Esophagus muscularis mucosa (tissue), 4 donors: ENCODE measurements around the gene KBTBD13. TPM values are rescaled to one million over a fixed set of nuclear protein-coding genes. Genes with fewer than 3 reads are reported as not detected.

ENCODE experiments used
- DNase-seq: peaks from one replicate; pipeline ENCODE4 v3.0.0-alpha.2; 2017; ENCODE audit errors: extremely low spot score
- H3K27ac ChIP-seq, 4 donors: fragments of 200-600 bp; sonication (generic); replicated peaks in 1 of 4; 1 replicate in 3 of 4; 2 replicates in 1 of 4; pipeline ENCODE4 v1.5.1; 2016 to 2019; ENCODE audit warnings: mild to moderate bottlenecking in 1 of 4
- H3K27me3 ChIP-seq, 4 donors: fragments of 200-600 bp; sonication (generic); one replicate each; pipeline versions ENCODE4 v1.5.1 to v1.6.0; 2016 to 2019
- H3K36me3 ChIP-seq, 4 donors: fragments of 200-600 bp; sonication (generic); one replicate each; pipeline ENCODE4 v1.5.1; 2016 to 2019
- H3K4me1 ChIP-seq, 4 donors: fragments of 200-600 bp; sonication (generic); one replicate each; pipeline ENCODE4 v1.5.1; 2016 to 2019
- H3K4me3 ChIP-seq, 4 donors: fragments of 200-600 bp; sonication (generic); 1 replicate in 2 of 4; 2 replicates in 2 of 4; pipeline ENCODE4 v1.5.1; 2016 to 2019; ENCODE audit warnings: mild to moderate bottlenecking in 4 of 4, moderate library complexity in 1 of 4
- H3K9me3 ChIP-seq, 4 donors: fragments of 200-600 bp; sonication (generic); 1 replicate in 3 of 4; 2 replicates in 1 of 4; pipeline ENCODE4 v1.5.1; 2016 to 2019
- EP300 ChIP-seq: sonication (generic); formaldehyde crosslinking; IDR thresholded peaks from one replicate; pipeline ENCODE4 v1.6.1; 2017; ENCODE audit warnings: antibody characterized with exemption
- POLR2A ChIP-seq: fragments of 450-650 bp; IDR thresholded peaks from one replicate; pipeline ENCODE4 v1.6.1; 2017; ENCODE audit warnings: antibody characterized with exemption, moderate library complexity, mild to moderate bottlenecking, low read depth
- POLR2AphosphoS5 ChIP-seq, 2 donors: sonication (generic); formaldehyde crosslinking; IDR thresholded peaks; one replicate each; pipeline ENCODE4 v1.6.1; 2017; ENCODE audit warnings: antibody characterized with exemption in 2 of 2
- WGBS: methylation state at CpG from one replicate; pipeline ENCODE4 v1.1.5; 2018; 5-methylcytosine and 5-hydroxymethylcytosine counted together
- intact Hi-C: fragments of 100-400 bp; cut with DNase I; formaldehyde crosslinking; loops from one replicate; pipeline ENCODE4 v1.15.1; 2023
- total RNA-seq, 4 donors: library from RNA; depleted of rRNA; stranded (reverse); fragments of >200 nt; gene quantifications; one replicate each; pipeline versions ENCODE4 v1.1.0 to v1.2.1, GENCODE V29; 2016
- TF ChIP-seq, protein P1 (sequence below), 3 experiments: fragments of 200-600 bp in 2 of 3; fragments of 450-650 bp in 1 of 3; sonication (generic) in 2 of 3; IDR thresholded peaks; one replicate each; pipeline ENCODE4 v1.5.1; 2017 to 2019; ENCODE audit warnings: antibody characterized with exemption in 3 of 3, mild to moderate bottlenecking in 2 of 3, moderate library complexity in 1 of 3

KBTBD13 gene
- total RNA-seq, 4 donors from 2014 or later = 0.17 TPM; not detected in 3

DNA sequence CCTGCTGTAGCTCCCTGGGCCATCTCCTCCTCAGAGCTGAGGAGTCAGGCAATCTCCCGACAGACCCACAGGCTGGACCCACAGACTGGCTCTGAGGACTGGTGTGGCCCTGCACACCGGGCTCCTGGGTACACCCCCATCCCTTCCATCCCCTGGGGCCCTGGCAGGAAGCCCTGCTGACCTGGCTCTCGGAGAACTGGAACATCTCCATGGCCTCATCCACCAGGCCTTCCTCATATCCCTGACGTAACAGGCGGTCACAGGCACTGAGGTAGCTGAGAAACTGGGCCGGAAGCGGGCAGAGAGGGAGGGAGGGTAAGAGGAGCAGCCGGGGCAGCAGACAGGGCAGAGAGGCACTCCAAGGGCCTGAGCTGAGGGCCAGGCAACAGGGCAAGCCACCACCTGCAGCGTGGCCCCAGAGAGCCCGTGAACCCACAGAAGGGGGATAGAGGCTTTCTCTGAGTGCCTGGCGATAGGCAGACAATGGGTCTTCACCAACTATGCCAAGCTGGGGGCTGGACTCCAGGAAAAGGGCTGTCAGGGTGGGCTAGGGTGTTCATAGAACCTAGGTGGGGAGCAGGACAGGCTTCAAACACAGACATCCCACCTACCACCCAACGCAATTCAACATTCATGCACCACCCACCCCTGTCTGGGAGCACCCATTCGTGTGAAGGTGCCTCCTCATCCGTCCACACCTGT lies 17.9 kb downstream of the KBTBD13 start:
- H3K4me1 ChIP-seq = peaks cover 28 to 80% (median 79%) of the 10 kb centered on the region in 4 donors
- DNase-seq = no peak
- 96% methylated on average over 5 of the region's 14 CpGs for WGBS

DNA sequence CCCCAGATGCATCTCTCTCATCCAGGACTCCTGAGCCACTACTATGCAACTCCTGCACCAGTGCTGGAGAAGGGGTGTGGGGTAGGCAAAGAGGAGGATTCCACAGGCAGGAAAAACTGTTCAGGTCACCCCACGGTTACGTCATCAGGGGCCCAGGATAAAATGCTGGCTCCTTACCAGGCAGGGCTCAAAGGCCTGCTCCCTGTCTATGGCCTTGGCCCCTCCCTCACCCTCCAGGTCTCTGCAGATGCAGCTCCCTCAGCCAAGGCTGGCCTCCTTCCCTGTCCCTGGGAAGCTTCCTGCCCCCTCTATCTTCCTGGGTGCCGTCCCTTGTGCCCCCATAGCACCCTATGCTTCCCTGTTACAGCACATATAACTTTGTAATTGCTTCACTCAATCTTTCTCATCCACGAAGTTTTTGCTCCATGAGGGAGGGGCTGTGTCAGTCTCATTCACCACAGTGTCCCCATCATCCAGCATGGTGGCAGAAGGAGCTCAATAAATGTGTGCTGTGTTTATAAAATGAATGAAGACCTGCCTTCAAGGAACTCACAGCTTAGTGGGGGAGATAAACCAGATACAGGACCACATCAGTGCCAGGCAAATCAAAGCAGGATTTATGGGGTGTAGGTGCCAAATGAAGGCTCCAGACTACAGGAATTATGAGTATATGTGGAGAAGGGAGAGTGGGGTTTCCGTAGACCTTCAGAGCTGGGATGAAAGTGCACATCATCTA lies 18.6 kb downstream of the KBTBD13 start:
- H3K9me3 ChIP-seq = no peaks in the 10 kb centered on the region
- peaks cover 9 to 37% (median 28%) of the 10 kb centered on the region in 4 donors for H3K36me3 ChIP-seq
- WGBS = 54% methylated on average over 5 of the region's 5 CpGs
- peaks cover 21 to 72% (median 71%) of the 10 kb centered on the region in 4 donors for H3K4me1 ChIP-seq
- intact Hi-C loops = no loop called here
- H3K27ac ChIP-seq = peak overlapping the region; percentile 79 to 96 (median 93)
- no peak overlapping the region for H3K4me3 ChIP-seq
- DNase-seq = no peak
- H3K27me3 ChIP-seq = no peaks in the 10 kb centered on the region
- TF ChIP-seq POLR2A (no peak), EP300 (no peak), POLR2AphosphoS5 (IDR thresholded peaks at IDR 0.05) (no peak)
- TF ChIP-seq, protein P1, sequence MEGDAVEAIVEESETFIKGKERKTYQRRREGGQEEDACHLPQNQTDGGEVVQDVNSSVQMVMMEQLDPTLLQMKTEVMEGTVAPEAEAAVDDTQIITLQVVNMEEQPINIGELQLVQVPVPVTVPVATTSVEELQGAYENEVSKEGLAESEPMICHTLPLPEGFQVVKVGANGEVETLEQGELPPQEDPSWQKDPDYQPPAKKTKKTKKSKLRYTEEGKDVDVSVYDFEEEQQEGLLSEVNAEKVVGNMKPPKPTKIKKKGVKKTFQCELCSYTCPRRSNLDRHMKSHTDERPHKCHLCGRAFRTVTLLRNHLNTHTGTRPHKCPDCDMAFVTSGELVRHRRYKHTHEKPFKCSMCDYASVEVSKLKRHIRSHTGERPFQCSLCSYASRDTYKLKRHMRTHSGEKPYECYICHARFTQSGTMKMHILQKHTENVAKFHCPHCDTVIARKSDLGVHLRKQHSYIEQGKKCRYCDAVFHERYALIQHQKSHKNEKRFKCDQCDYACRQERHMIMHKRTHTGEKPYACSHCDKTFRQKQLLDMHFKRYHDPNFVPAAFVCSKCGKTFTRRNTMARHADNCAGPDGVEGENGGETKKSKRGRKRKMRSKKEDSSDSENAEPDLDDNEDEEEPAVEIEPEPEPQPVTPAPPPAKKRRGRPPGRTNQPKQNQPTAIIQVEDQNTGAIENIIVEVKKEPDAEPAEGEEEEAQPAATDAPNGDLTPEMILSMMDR (IDR thresholded peaks at IDR 0.05) = no peak

More for the DNA sequence above, 17.9 kb downstream of the KBTBD13 start:
- TF ChIP-seq POLR2AphosphoS5 (IDR thresholded peaks at IDR 0.05) = peak; percentile 76 to 84
- TF ChIP-seq EP300 = no peak
- intact Hi-C loops = no loop called here
- H3K27me3 ChIP-seq = no peaks in the 10 kb centered on the region
- peak overlapping the region; percentile 79 to 96 (median 93) for H3K27ac ChIP-seq
- no peak overlapping the region for H3K4me3 ChIP-seq
- H3K9me3 ChIP-seq = no peaks in the 10 kb centered on the region
- H3K36me3 ChIP-seq = peaks cover 8 to 30% (median 22%) of the 10 kb centered on the region in 4 donors

DNA sequence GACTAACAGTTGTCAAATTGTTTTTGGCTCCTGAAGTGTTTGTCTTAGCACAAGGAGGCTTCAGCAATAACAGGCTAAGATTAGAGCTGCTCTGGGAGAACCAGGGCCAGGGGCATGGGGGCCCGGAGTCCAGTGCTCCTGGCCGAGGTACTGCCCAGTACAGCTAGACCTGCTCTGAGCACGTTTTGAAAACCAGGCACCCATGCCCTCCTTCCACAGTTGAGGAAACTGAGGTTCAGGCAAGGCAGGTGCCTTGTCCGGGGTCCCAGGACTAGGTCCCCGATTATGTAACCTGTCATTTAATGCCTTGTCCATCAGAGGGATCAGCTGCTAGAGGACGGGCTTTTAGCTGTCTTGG lies 19.2 kb downstream of the KBTBD13 start:
- DNase-seq = no peak
- intact Hi-C loops = no loop called here
- peak overlapping the region; percentile 79 to 96 (median 93) for H3K27ac ChIP-seq

DNA sequence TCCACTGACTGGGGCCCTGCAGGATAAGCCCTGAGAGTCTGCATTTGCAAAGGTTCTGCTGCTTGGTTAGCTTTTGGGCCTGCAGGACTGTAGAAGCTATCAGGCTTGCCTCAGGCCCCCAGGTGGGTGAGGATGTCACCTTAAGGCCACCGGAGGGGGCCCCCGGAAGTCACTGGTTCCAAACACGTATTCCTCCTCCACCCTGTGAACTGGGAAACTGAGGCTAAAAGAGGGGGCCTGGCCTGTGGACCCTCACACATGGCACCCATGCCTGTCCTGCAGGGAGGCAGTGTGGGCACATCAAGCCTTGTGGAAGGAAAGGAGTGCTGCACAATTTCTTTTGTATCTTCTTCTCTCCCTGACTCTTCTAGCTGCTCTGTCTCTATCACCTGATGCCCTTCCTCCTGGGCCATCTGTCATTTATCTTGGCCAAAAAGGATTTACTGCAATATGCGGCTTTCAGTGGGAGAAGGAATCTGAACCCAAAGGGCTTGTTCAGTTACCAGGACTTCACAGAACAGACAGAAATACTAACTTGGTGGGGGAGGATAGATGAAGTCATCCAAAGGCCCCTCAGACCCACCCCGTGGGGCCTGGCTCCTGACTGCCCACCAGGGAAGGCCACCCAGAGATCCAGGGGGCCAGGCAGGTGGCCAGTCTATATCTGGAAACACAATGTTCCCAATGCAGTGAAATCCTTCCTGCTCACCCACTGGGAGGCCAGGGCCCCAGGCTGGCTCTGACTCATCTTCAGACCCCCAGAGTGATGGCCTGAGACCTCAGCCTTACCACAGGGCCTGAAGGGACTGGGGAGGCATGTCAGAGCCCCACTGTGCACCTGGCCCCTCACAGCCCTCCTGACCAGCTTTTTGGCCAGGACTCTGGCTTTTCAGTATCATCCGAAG lies 20.2 kb downstream of the KBTBD13 start:
- Histone ChIP-seq H3K9me3 (no peaks in the 10 kb centered on the region), H3K27ac (peak overlapping the region; percentile 34 to 96 (median 93)), H3K27me3 (no peaks in the 10 kb centered on the region), H3K36me3 (peaks cover 9 to 49% (median 34%) of the 10 kb centered on the region in 4 donors), H3K4me1 (peaks cover 14 to 72% (median 69%) of the 10 kb centered on the region in 4 donors), H3K4me3 (no peak overlapping the region)
- 87% methylated on average over 6 of the region's 6 CpGs for WGBS
- intact Hi-C loops = no loop called here
- DNase-seq = no peak
- no peak for TF ChIP-seq EP300
- TF ChIP-seq POLR2AphosphoS5 (IDR thresholded peaks at IDR 0.05) = no peak
- TF ChIP-seq, protein P1 (IDR thresholded peaks at IDR 0.05) = no peak
- no peak for TF ChIP-seq POLR2A

More for the DNA sequence above, 19.2 kb downstream of the KBTBD13 start:
- Histone ChIP-seq H3K4me3 (no peak overlapping the region), H3K36me3 (peaks cover 9 to 43% (median 31%) of the 10 kb centered on the region in 4 donors), H3K9me3 (no peaks in the 10 kb centered on the region), H3K4me1 (peaks cover 19 to 72% (median 69%) of the 10 kb centered on the region in 4 donors), H3K27me3 (no peaks in the 10 kb centered on the region)
- WGBS = 69% methylated on average over 6 of the region's 6 CpGs
- TF ChIP-seq, protein P1 (IDR thresholded peaks at IDR 0.05) = no peak
- TF ChIP-seq EP300 = no peak
- no peak for TF ChIP-seq POLR2A
- no peak for TF ChIP-seq POLR2AphosphoS5 (IDR thresholded peaks at IDR 0.05)
